ENCODE measurements around the gene MCC. TPM values are rescaled to one million over a fixed set of nuclear protein-coding genes. Genes with fewer than 3 reads are reported as not detected.
A peak's percentile ranks its signal among the peaks of the same experiment; 100 is the strongest.

MCC gene
- total RNA-seq, 4 donors from 2014 or later = 17.0 to 24.8 (median 21.0) TPM

GRCh38 chr5:113329981-113330380, 158.3 kb downstream of the MCC start:
- Histone ChIP-seq H3K27me3 (no peaks in the 10 kb centered on the region), H3K4me3 (no peak overlapping the region), H3K9me3 (no peaks in the 10 kb centered on the region), H3K4me1 (peaks cover 7 to 11% (median 10%) of the 10 kb centered on the region in 4 donors), H3K27ac (replicated peaks in 1 of 4) (no peak overlapping the region), H3K36me3 (no peaks in the 10 kb centered on the region)
- TF ChIP-seq CTCF (IDR thresholded peaks at IDR 0.05) = no peak
- no peak for TF ChIP-seq POLR2A (IDR thresholded peaks at IDR 0.05; ENCODE audit: low read depth)
- TF ChIP-seq POLR2AphosphoS5 (IDR thresholded peaks at IDR 0.05) = no peak
- 88% methylated on average over 2 of the region's 2 CpGs for WGBS
- intact Hi-C loops (cut with DNase I) = loop anchor here (2.0 kb wide), 1 partner anchor 333 kb away; no protein-coding TSS in a partner anchor
- DNase-seq (ENCODE audit: extremely low spot score) = no peak

GRCh38 chr5:113325054-113325453, 163.2 kb downstream of the MCC start:
- Histone ChIP-seq H3K4me3 (no peak overlapping the region), H3K27ac (replicated peaks in 1 of 4) (no peak overlapping the region), H3K4me1 (peaks cover 0 to 8% (median 2%) of the 10 kb centered on the region in 4 donors), H3K36me3 (no peaks in the 10 kb centered on the region), H3K27me3 (no peaks in the 10 kb centered on the region), H3K9me3 (no peaks in the 10 kb centered on the region)
- no peak for DNase-seq (ENCODE audit: extremely low spot score)
- 91% methylated on average over 4 of the region's 4 CpGs for WGBS
- intact Hi-C loops (cut with DNase I) = no loop called here
- TF ChIP-seq EP300 (IDR thresholded peaks at IDR 0.05) (no peak), POLR2A (IDR thresholded peaks at IDR 0.05; ENCODE audit: low read depth) (no peak), POLR2AphosphoS5 (IDR thresholded peaks at IDR 0.05) (no peak), CTCF (IDR thresholded peaks at IDR 0.05) (no peak)

GRCh38 chr5:113321276-113321675, 167.0 kb downstream of the MCC start:
- Histone ChIP-seq H3K27me3 (no peaks in the 10 kb centered on the region), H3K27ac (replicated peaks in 1 of 4) (no peak overlapping the region), H3K36me3 (no peaks in the 10 kb centered on the region), H3K4me3 (no peak overlapping the region), H3K9me3 (no peaks in the 10 kb centered on the region), H3K4me1 (peaks cover 0 to 8% (median 3%) of the 10 kb centered on the region in 4 donors)
- WGBS = 70% methylated on average over 2 of the region's 2 CpGs
- peak in 1 of 3 experiments; percentile 20 for TF ChIP-seq CTCF (IDR thresholded peaks at IDR 0.05)
- TF ChIP-seq EP300 (IDR thresholded peaks at IDR 0.05) = no peak
- intact Hi-C loops (cut with DNase I) = no loop called here
- no peak for DNase-seq (ENCODE audit: extremely low spot score)

GRCh38 chr5:113320273-113320780, 167.9 kb downstream of the MCC start:
- DNase-seq (ENCODE audit: extremely low spot score) = no peak
- intact Hi-C loops (cut with DNase I) = no loop called here
- H3K27me3 ChIP-seq = no peaks in the 10 kb centered on the region
- no peaks in the 10 kb centered on the region for H3K36me3 ChIP-seq
- TF ChIP-seq EP300 (IDR thresholded peaks at IDR 0.05) (no peak), CTCF (IDR thresholded peaks at IDR 0.05) (no peak), POLR2AphosphoS5 (IDR thresholded peaks at IDR 0.05) (no peak), POLR2A (IDR thresholded peaks at IDR 0.05; ENCODE audit: low read depth) (no peak)
- H3K27ac ChIP-seq (replicated peaks in 1 of 4) = no peak overlapping the region
- H3K4me1 ChIP-seq = peaks cover 0 to 8% (median 3%) of the 10 kb centered on the region in 4 donors
- no peaks in the 10 kb centered on the region for H3K9me3 ChIP-seq
- H3K4me3 ChIP-seq = no peak overlapping the region
